Prostate gland (tissue), 2 donors: ENCODE results near the gene KRTAP10-3.

Experiments
- CTCF ChIP-seq, 4 experiments: fragments of 200-600 bp in 2 of 4; fragments of 450-650 bp in 2 of 4; sonication (generic) in 2 of 4; IDR thresholded peaks; 1 replicate in 3 of 4; 2 replicates in 1 of 4; pipeline ENCODE4 v1.5.1; 2016 to 2019; ENCODE audit warnings: antibody characterized with exemption in 4 of 4, mild to moderate bottlenecking in 2 of 4, moderate library complexity in 2 of 4
- POLR2A ChIP-seq: fragments of 450-650 bp; IDR thresholded peaks from one replicate; pipeline ENCODE4 v1.6.1; 2016; ENCODE audit warnings: antibody characterized with exemption, mild to moderate bottlenecking

GRCh38 chr21:44581158-44581557 is 22.6 kb upstream of the KRTAP10-3 start:
- no peak for TF ChIP-seq CTCF (IDR thresholded peaks at IDR 0.05)
- no peak for TF ChIP-seq POLR2A
